Activated T-cell treated with anti-CD3 and anti-CD28 coated beads, Interleukin-2, amount 50 U/mL, for 72 hours (primary cell): ENCODE measurements around the gene IFNGR2. TPM values are rescaled to one million over a fixed set of nuclear protein-coding genes. Genes with fewer than 3 reads are reported as not detected.
"Not testable (repeated sequence)": the region's sequence is repeated elsewhere in the genome, so short reads cannot be mapped to it uniquely, and the experiment has no call there.

Source experiments
- ATAC-seq, 2 donors: fragments of 150-1000 bp; cut with Tn5 transposase; replicated peaks in 1 of 2; 2 replicates each; pipeline ENCODE4 v1.10.0; 2021; ENCODE audit warnings: moderate library complexity in 2 of 2, mild to moderate bottlenecking in 1 of 2
- DNase-seq, 2 donors: peaks; one replicate each; pipeline ENCODE4 v3.0.0; 2021 to 2022; ENCODE audit warnings: mixed read lengths in 1 of 2
- H3K27ac Mint-ChIP-seq: one replicate; pipeline ENCODE4 v1.8.0; 2022; ENCODE audit warnings: mild to moderate bottlenecking, moderate library complexity, mixed read lengths
- H3K27me3 Mint-ChIP-seq: one replicate; pipeline ENCODE4 v1.8.0; 2022; ENCODE audit warnings: low read depth, mixed read lengths
- H3K36me3 Mint-ChIP-seq, 2 donors: one replicate each; pipeline ENCODE4 v1.8.0; 2022; ENCODE audit warnings: mixed read lengths in 2 of 2, mild to moderate bottlenecking in 1 of 2; ENCODE audit not compliant: insufficient read depth in 2 of 2
- H3K4me1 Mint-ChIP-seq: one replicate; pipeline ENCODE4 v1.8.0; 2022; ENCODE audit warnings: low read depth, mixed read lengths
- H3K4me3 Mint-ChIP-seq, 2 donors: one replicate each; pipeline ENCODE4 v1.8.0; 2022; ENCODE audit warnings: mild to moderate bottlenecking in 2 of 2, mixed read lengths in 2 of 2, moderate library complexity in 2 of 2
- H3K9me3 Mint-ChIP-seq, 2 donors: one replicate each; pipeline ENCODE4 v1.8.0; 2022; ENCODE audit warnings: mixed read lengths in 2 of 2
- total RNA-seq, 2 donors: library from RNA; stranded (reverse); gene quantifications; one replicate each; pipeline ENCODE4 v1.2.3, GENCODE V29; 2022

Gene IFNGR2
- total RNA-seq, 2 donors from 2014 or later = 25.2 to 34.6 TPM

GRCh38 chr21:33396951-33397350, 6.3 kb upstream of the IFNGR2 start:
- Mint-ChIP-seq H3K27ac (no peak overlapping the region), H3K4me1 (peaks cover 7% of the 10 kb centered on the region), H3K9me3 (peaks cover 0 to 1% of the 10 kb centered on the region in 2 donors), H3K27me3 (peaks cover 16% of the 10 kb centered on the region), H3K36me3 (no peaks in the 10 kb centered on the region), H3K4me3 (no peak overlapping the region)
- ATAC-seq (no peak), DNase-seq (no peak)

DNA sequence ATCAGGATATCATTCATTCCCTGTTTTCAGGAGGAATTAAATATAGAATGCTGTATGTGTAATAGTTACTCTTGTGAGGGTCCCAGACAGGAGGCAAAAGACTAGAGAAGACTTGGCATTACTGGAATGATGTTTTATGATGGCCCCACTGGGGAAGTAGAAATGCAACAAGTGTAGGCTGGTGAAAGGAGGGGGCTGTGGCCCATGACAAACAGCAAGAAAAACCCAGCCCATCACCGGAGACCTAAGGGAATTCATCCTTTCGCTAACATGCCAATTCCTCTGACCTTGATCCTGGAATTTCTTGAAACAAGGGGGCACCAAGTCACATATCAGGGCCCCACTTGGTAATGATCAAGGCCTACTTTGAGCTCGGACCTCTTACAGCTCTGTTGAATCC, 5.5 kb upstream of the IFNGR2 start:
- H3K4me3 Mint-ChIP-seq = no peak overlapping the region

GRCh38 chr21:33398361-33398760, 4.9 kb upstream of the IFNGR2 start:
- Mint-ChIP-seq H3K27ac (no peak overlapping the region), H3K36me3 (no peaks in the 10 kb centered on the region), H3K27me3 (peaks cover 6% of the 10 kb centered on the region), H3K9me3 (peaks cover 0 to 1% of the 10 kb centered on the region in 2 donors), H3K4me1 (peaks cover 7% of the 10 kb centered on the region), H3K4me3 (no peak overlapping the region)
- DNase-seq = no peak
- ATAC-seq = no peak

More for the DNA sequence above, 5.5 kb upstream of the IFNGR2 start:
- H3K9me3 Mint-ChIP-seq = peaks cover 0 to 1% of the 10 kb centered on the region in 2 donors
- H3K36me3 Mint-ChIP-seq = no peaks in the 10 kb centered on the region
- H3K4me1 Mint-ChIP-seq = peaks cover 7% of the 10 kb centered on the region
- H3K27me3 Mint-ChIP-seq = peaks cover 9% of the 10 kb centered on the region
- DNase-seq = no peak
- ATAC-seq = no peak
- no peak overlapping the region for H3K27ac Mint-ChIP-seq

GRCh38 chr21:33401630-33401992, 1.6 kb upstream of the IFNGR2 start:
- Mint-ChIP-seq H3K4me3 (no peak overlapping the region), H3K4me1 (peaks cover 34% of the 10 kb centered on the region), H3K27me3 (peaks cover 6% of the 10 kb centered on the region), H3K27ac (no peak overlapping the region), H3K9me3 (peaks cover 0 to 1% of the 10 kb centered on the region in 2 donors), H3K36me3 (peaks cover 5 to 7% of the 10 kb centered on the region in 2 donors)
- no peak for ATAC-seq
- DNase-seq = no peak

GRCh38 chr21:33402001-33402979, 923 bp upstream of the IFNGR2 start:
- H3K4me3 Mint-ChIP-seq = peak overlapping the region; percentile 56 to 73

DNA sequence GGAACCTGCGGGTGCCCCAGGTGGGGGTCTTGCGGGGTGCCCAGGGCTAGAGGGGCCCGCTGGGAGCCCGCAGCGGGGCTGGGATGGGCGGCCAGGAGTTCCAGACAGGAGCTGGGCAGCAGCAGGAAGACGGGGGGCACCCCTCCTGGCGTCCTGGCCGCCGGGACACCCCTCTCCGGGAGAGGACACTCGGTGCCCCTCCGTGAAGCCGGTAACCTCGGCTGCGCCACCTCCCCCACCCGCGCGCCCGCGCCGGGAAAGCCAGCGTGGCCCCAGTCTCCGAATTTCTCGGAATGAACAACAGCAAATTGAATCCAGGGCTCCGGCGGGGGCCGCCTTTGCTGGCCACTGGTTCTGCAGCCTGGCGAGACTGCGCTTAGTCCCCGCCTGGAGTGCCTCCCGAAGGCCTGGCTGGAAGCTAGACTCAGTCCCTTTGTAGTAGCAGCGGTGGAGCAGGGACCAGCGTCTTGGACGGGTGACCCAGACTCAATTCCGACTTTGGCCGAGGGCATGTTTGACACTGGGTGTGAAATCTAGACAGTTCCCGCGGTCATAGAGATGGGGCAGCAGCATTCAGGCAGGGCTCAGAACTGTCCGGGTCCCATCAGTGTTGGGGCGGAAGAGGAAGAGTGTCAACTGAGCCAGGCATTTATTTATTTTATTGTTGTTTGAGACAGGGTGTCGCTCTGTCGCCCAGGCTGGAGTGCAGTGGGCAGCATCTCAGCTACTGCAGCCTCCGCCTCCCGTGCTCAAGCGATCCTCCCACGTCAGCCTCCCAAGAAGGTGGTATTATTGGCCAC, 773 bp downstream of the IFNGR2 start:
- Mint-ChIP-seq H3K36me3 (peaks cover 5 to 7% of the 10 kb centered on the region in 2 donors), H3K4me3 (peak overlapping the region; percentile 96 to 98), H3K27ac (peak overlapping the region; percentile 88), H3K9me3 (peaks cover 0 to 1% of the 10 kb centered on the region in 2 donors), H3K27me3 (peaks cover 6% of the 10 kb centered on the region), H3K4me1 (peaks cover 50% of the 10 kb centered on the region)
- peak; percentile 40 to 52 for DNase-seq
- ATAC-seq = peak; percentile 39 to 43

More at GRCh38 chr21:33402001-33402979, 923 bp upstream of the IFNGR2 start:
- H3K4me1 Mint-ChIP-seq = peaks cover 41% of the 10 kb centered on the region
- H3K36me3 Mint-ChIP-seq = peaks cover 5 to 7% of the 10 kb centered on the region in 2 donors
- peaks cover 6% of the 10 kb centered on the region for H3K27me3 Mint-ChIP-seq
- DNase-seq = no peak
- H3K27ac Mint-ChIP-seq = no peak overlapping the region
- ATAC-seq = no peak
- peaks cover 0 to 1% of the 10 kb centered on the region in 2 donors for H3K9me3 Mint-ChIP-seq

- H3K27me3 Mint-ChIP-seq = no peaks in the 10 kb centered on the region
- ATAC-seq (peak; percentile 28 to 52), DNase-seq (peak in 1 of 2 donors; percentile 41)
- peaks cover 67% of the 10 kb centered on the region for H3K4me1 Mint-ChIP-seq
- peak overlapping the region; percentile 57 for H3K27ac Mint-ChIP-seq
- peak overlapping the region; percentile 96 to 98 for H3K4me3 Mint-ChIP-seq
- H3K36me3 Mint-ChIP-seq = peaks cover 5 to 9% of the 10 kb centered on the region in 2 donors
- no peaks in the 10 kb centered on the region for H3K9me3 Mint-ChIP-seq
Observed at GRCh38 chr21:33406493-33406892, 3.3 kb downstream of the IFNGR2 start.

- DNase-seq (no peak), ATAC-seq (no peak)
- H3K36me3 Mint-ChIP-seq = peaks cover 4 to 9% of the 10 kb centered on the region in 2 donors
- H3K4me3 Mint-ChIP-seq = peak overlapping the region in 1 of 2 donors; percentile 4
- H3K4me1 Mint-ChIP-seq = peaks cover 64% of the 10 kb centered on the region
- no peaks in the 10 kb centered on the region for H3K9me3 Mint-ChIP-seq
- no peak overlapping the region for H3K27ac Mint-ChIP-seq
- H3K27me3 Mint-ChIP-seq = no peaks in the 10 kb centered on the region
Observed at GRCh38 chr21:33411949-33412430, 8.8 kb downstream of the IFNGR2 start.

GRCh38 chr21:33412439-33412831, 9.2 kb downstream of the IFNGR2 start:
- Mint-ChIP-seq H3K4me3 (peak overlapping the region in 1 of 2 donors; percentile 4), H3K4me1 (peaks cover 60% of the 10 kb centered on the region)
- not testable (repeated sequence) for ATAC-seq, DNase-seq, H3K9me3 Mint-ChIP-seq, H3K27me3 Mint-ChIP-seq, H3K36me3 Mint-ChIP-seq, H3K27ac Mint-ChIP-seq

- peak; percentile 46 to 67 for ATAC-seq
Observed at GRCh38 chr21:33412832-33413519, 9.8 kb downstream of the IFNGR2 start.

DNA sequence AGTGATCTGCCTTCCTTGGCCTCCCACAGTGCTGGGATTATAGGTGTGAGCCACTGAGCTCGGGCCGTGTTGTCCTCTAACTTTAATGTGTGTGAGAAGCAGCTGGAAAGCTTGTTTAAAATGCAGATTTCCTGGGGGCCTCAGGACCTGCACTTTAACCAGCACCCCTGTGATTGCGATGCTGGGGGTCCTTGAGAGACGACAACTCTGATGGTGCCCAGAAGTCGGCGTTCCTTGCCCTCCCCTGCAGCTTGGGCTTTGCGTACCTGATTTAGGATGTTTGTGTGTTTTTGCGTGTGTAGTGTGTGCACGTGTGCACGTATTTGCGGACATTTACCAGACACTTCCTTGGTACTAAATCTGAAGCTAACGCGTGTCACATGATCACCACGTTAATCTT, 10.9 kb downstream of the IFNGR2 start:
- peaks cover 51% of the 10 kb centered on the region for H3K4me1 Mint-ChIP-seq
- H3K9me3 Mint-ChIP-seq = no peaks in the 10 kb centered on the region
- H3K27me3 Mint-ChIP-seq = no peaks in the 10 kb centered on the region
- no peak for DNase-seq
- no peak overlapping the region for H3K27ac Mint-ChIP-seq
- H3K36me3 Mint-ChIP-seq = peaks cover 4 to 10% of the 10 kb centered on the region in 2 donors
- no peak overlapping the region for H3K4me3 Mint-ChIP-seq
- ATAC-seq = no peak

More at GRCh38 chr21:33412832-33413519, 9.8 kb downstream of the IFNGR2 start:
- H3K27me3 Mint-ChIP-seq = no peaks in the 10 kb centered on the region
- no peaks in the 10 kb centered on the region for H3K9me3 Mint-ChIP-seq
- peaks cover 4 to 9% of the 10 kb centered on the region in 2 donors for H3K36me3 Mint-ChIP-seq
- H3K27ac Mint-ChIP-seq = peak overlapping the region; percentile 24
- H3K4me1 Mint-ChIP-seq = peaks cover 59% of the 10 kb centered on the region
- H3K4me3 Mint-ChIP-seq = peak overlapping the region; percentile 57 to 71
- DNase-seq = no peak

- H3K27me3 Mint-ChIP-seq = no peaks in the 10 kb centered on the region
- H3K9me3 Mint-ChIP-seq = no peaks in the 10 kb centered on the region
- H3K36me3 Mint-ChIP-seq = peaks cover 6 to 7% of the 10 kb centered on the region in 2 donors
- H3K27ac Mint-ChIP-seq = no peak overlapping the region
- H3K4me3 Mint-ChIP-seq = peak overlapping the region in 1 of 2 donors; percentile 15
- ATAC-seq (no peak), DNase-seq (no peak)
- peaks cover 42% of the 10 kb centered on the region for H3K4me1 Mint-ChIP-seq
Observed at GRCh38 chr21:33414926-33415325, 11.7 kb downstream of the IFNGR2 start.
